H1 (cell line): ENCODE results near the gene PLD6. TPM values are rescaled to one million over a fixed set of nuclear protein-coding genes. Genes with fewer than 3 reads are reported as not detected.

Experiments used
- CHD2 ChIP-seq: IDR thresholded peaks from 2 replicates; pipeline ENCODE4 v1.6.1; 2012; ENCODE audit warnings: low read length, improper control_type of control experiment
- RFX5 ChIP-seq: IDR thresholded peaks from 2 replicates; pipeline ENCODE4 v1.6.1; 2011; ENCODE audit warnings: low read depth, low read length, improper control_type of control experiment, borderline replicate concordance
- SIX5 ChIP-seq: IDR thresholded peaks from 2 replicates; pipeline ENCODE4 v1.6.1; 2011; ENCODE audit warnings: mild to moderate bottlenecking, low read depth, low read length
- polyA plus RNA-seq, 7 experiments: library from polyadenylated mRNA; depleted of rRNA in 3 of 7; stranded (reverse) in 5 of 7; unstranded in 2 of 7; fragments of >200 nt in 5 of 7; fragments of 200-250 nt in 2 of 7; gene quantifications; 1 replicate in 5 of 7; 2 replicates in 1 of 7; 4 replicates in 1 of 7; pipeline versions ENCODE4 v1.2.1 to v1.2.3, GENCODE V29; 2011 to 2013; ENCODE audit warnings: missing spikeins in 2 of 7, mixed read lengths in 2 of 7
- total RNA-seq: library from RNA; stranded (reverse); fragmentation: NEBNext Ultra II Directional; extraction: Animal tissue kit (Norgen Biotek cat#: 25700); gene quantifications from 2 replicates; pipeline ENCODE4 v1.2.1, GENCODE V29; 2021

The PLD6 gene
- total and polyA plus RNA-seq, 2 of the 8 experiments (the other 6 are each of a cell fraction or from before 2014, with no cell fraction given) = 0.20 to 0.22 TPM

- TF ChIP-seq RFX5 (no peak), CHD2 (no peak), SIX5 (no peak)
Measured at GRCh38 chr17:17180141-17180603, 26.0 kb downstream of the PLD6 start (continued).
